Progenitor cell of endocrine pancreas (in vitro differentiated cells): ENCODE measurements around the gene NDUFB3. TPM values are rescaled to one million over a fixed set of nuclear protein-coding genes. Genes with fewer than 3 reads are reported as not detected.
A peak's percentile ranks its signal among the peaks of the same experiment; 100 is the strongest.

ENCODE experiments used
- DNase-seq: peaks from one replicate; pipeline ENCODE4 v3.0.0; 2021; ENCODE audit warnings: low spot score; ENCODE audit not compliant: unreplicated experiment
- H3K27ac Mint-ChIP-seq: 2 replicates; pipeline ENCODE4 v1.8.0; 2021; ENCODE audit warnings: mild to moderate bottlenecking, moderate library complexity, mixed read lengths
- H3K27me3 Mint-ChIP-seq: 2 replicates; pipeline ENCODE4 v1.8.0; 2021; ENCODE audit warnings: mixed read lengths
- H3K36me3 Mint-ChIP-seq: 2 replicates; pipeline ENCODE4 v1.8.0; 2022; ENCODE audit warnings: mixed read lengths; ENCODE audit not compliant: insufficient read depth
- H3K4me1 Mint-ChIP-seq: 2 replicates; pipeline ENCODE4 v1.8.0; 2021; ENCODE audit warnings: low read depth, mixed read lengths
- H3K4me3 Mint-ChIP-seq: 2 replicates; pipeline ENCODE4 v1.8.0; 2021; ENCODE audit warnings: low read depth, mild to moderate bottlenecking, moderate library complexity, mixed read lengths
- H3K9me3 Mint-ChIP-seq: 2 replicates; pipeline ENCODE4 v1.8.0; 2021; ENCODE audit warnings: low read depth, mixed read lengths
- CTCF ChIP-seq: fragments of 200-600 bp; sonication (generic); IDR thresholded peaks from one replicate; pipeline ENCODE4 v1.5.0; 2021; ENCODE audit warnings: antibody characterized with exemption, mild to moderate bottlenecking; ENCODE audit not compliant: unreplicated experiment
- total RNA-seq: library from RNA; stranded (reverse); gene quantifications from 2 replicates; pipeline ENCODE4 v1.2.1, GENCODE V29; 2021

NDUFB3 gene
- total RNA-seq, 1 donor from 2014 or later, result 75.7 TPM

GRCh38 chr2:201070948-201071478 is 788 bp upstream of the NDUFB3 start:
- peak overlapping the region; percentile 90 for H3K4me3 Mint-ChIP-seq
- DNase-seq, result peak; percentile 11

GRCh38 chr2:201072201-201072530 is 365 bp downstream of the NDUFB3 start:
- H3K4me3 Mint-ChIP-seq, result peak overlapping the region; percentile 90
- no peaks in the 10 kb centered on the region for H3K27me3 Mint-ChIP-seq
- peak overlapping the region; percentile 96 for H3K27ac Mint-ChIP-seq
- H3K9me3 Mint-ChIP-seq, result no peaks in the 10 kb centered on the region
- H3K36me3 Mint-ChIP-seq, result no peaks in the 10 kb centered on the region
- TF ChIP-seq CTCF, result no peak
- DNase-seq, result no peak
- H3K4me1 Mint-ChIP-seq, result peaks cover 24% of the 10 kb centered on the region

More at GRCh38 chr2:201070948-201071478, 788 bp upstream of the NDUFB3 start:
- Mint-ChIP-seq H3K9me3 (no peaks in the 10 kb centered on the region), H3K27me3 (no peaks in the 10 kb centered on the region), H3K36me3 (no peaks in the 10 kb centered on the region), H3K4me1 (peaks cover 24% of the 10 kb centered on the region), H3K27ac (peak overlapping the region; percentile 96)
- TF ChIP-seq CTCF, result no peak

- H3K36me3 Mint-ChIP-seq, result no peaks in the 10 kb centered on the region
- H3K9me3 Mint-ChIP-seq, result no peaks in the 10 kb centered on the region
- H3K27me3 Mint-ChIP-seq, result no peaks in the 10 kb centered on the region
- H3K27ac Mint-ChIP-seq, result peak overlapping the region; percentile 63
- peak overlapping the region; percentile 90 for H3K4me3 Mint-ChIP-seq
- TF ChIP-seq CTCF, result no peak
- peaks cover 24% of the 10 kb centered on the region for H3K4me1 Mint-ChIP-seq
- no peak for DNase-seq
Measured at GRCh38 chr2:201073071-201073470, 1.3 kb downstream of the NDUFB3 start.

GRCh38 chr2:201074996-201075395 is 3.2 kb downstream of the NDUFB3 start:
- H3K4me3 Mint-ChIP-seq, result no peak overlapping the region
- DNase-seq, result no peak
- no peak for TF ChIP-seq CTCF
- H3K4me1 Mint-ChIP-seq, result peaks cover 16% of the 10 kb centered on the region
- peaks cover 5% of the 10 kb centered on the region for H3K36me3 Mint-ChIP-seq
- no peaks in the 10 kb centered on the region for H3K9me3 Mint-ChIP-seq
- peak overlapping the region; percentile 24 for H3K27ac Mint-ChIP-seq
- no peaks in the 10 kb centered on the region for H3K27me3 Mint-ChIP-seq

- Mint-ChIP-seq H3K9me3 (no peaks in the 10 kb centered on the region), H3K27ac (no peak overlapping the region), H3K36me3 (peaks cover 20% of the 10 kb centered on the region), H3K4me3 (no peak overlapping the region), H3K4me1 (no peaks in the 10 kb centered on the region), H3K27me3 (no peaks in the 10 kb centered on the region)
- TF ChIP-seq CTCF, result no peak
- no peak for DNase-seq
Measured at GRCh38 chr2:201084863-201085262, 13.1 kb downstream of the NDUFB3 start.
